GM12875 (cell line): Measurements from ENCODE around the gene FAM149A.

Experiments
- H3K4me3 ChIP-seq: one replicate; pipeline ENCODE4 v1.5.1; 2011; ENCODE audit warnings: low read depth, low read length, control low read depth
- TF ChIP-seq, protein P1 (sequence below): IDR thresholded peaks from 2 replicates; pipeline ENCODE4 v1.5.1; 2011; ENCODE audit warnings: low read depth, mild to moderate bottlenecking, control low read depth, inconsistent platforms, low read length, moderate library complexity, borderline replicate concordance; ENCODE audit not compliant: insufficient read depth

Gene FAM149A

DNA sequence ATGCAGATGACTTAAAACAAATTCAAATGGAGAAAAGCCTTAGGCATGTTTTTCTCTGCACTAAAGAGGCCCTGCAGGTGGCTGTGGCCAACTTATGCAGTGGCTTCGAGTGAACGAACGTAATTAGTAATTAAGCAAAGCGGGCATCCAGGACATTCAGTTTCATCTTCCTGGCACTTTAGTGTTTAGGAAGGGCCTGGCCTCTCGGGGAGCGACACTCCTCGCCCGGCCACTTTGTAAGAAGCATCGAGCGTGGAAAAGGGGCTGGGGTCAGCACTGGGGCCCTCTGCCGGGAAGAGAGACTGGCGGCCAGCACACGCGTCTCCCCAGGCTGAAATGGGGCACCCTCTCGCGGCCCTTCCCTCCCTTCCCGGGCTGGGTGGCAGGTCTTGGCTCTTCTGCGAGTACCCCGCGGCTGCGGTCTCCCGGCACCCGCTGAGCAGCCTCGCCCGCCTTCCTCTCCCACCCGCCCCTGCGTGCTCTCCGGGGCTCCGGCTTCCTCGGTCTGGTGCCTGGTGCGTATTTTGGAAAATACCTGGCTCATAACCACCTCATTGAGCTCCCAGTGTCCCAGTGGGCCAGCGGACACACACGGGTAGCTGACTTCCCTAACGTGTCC, 86.2 kb downstream of the FAM149A start:
- TF ChIP-seq, protein P1, sequence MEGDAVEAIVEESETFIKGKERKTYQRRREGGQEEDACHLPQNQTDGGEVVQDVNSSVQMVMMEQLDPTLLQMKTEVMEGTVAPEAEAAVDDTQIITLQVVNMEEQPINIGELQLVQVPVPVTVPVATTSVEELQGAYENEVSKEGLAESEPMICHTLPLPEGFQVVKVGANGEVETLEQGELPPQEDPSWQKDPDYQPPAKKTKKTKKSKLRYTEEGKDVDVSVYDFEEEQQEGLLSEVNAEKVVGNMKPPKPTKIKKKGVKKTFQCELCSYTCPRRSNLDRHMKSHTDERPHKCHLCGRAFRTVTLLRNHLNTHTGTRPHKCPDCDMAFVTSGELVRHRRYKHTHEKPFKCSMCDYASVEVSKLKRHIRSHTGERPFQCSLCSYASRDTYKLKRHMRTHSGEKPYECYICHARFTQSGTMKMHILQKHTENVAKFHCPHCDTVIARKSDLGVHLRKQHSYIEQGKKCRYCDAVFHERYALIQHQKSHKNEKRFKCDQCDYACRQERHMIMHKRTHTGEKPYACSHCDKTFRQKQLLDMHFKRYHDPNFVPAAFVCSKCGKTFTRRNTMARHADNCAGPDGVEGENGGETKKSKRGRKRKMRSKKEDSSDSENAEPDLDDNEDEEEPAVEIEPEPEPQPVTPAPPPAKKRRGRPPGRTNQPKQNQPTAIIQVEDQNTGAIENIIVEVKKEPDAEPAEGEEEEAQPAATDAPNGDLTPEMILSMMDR: 0 out of 2 replicates have a peak, but pooled peaks have one; percentile 7

DNA sequence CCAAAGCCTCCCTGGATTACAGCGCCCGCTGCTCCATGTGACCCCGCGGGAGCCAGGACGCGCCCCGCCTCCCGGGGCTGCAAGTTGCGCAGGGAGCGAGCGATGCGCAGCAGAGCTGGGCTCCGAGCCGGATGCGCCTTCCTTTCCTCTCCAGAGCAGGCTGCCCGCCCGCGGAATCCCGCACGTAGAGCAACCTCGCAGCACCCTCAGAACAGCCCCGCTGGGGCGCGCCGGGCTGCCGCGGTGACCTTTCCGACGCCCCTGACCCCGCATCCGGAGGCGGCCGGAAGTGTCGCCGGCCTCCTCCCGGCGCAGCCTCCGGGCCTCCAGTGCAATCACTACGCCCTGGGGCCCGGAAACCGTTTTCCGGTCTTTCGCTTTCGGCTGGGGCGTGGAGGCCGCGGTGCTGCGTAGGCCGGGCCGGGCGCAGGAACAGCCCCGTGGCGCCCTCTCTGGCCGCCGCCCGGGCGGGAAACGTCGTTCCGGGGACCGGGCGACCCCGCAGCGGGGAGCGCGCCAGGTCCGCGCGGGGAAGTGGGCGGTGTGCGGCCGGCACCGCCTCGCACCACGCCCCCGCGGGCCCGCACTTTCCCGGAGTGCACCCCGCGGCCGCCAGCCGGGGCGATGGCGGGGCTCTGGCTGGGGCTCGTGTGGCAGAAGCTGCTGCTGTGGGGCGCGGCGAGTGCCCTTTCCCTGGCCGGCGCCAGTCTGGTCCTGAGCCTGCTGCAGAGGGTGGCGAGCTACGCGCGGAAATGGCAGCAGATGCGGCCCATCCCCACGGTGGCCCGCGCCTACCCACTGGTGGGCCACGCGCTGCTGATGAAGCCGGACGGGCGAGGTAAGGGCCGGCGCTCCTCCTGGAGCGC, 86.9 kb downstream of the FAM149A start, which contains the start of gene CYP4V2:
Gene CYP4V2 (plus strand): TSS at position 368 of the 866 bp plus-strand sequence. CDS start 257 bp downstream, at position 625.
- peak within 1 kb of the TSS; percentile 93 for H3K4me3 ChIP-seq
- TF ChIP-seq, protein P1: peak; percentile 61

More for the DNA sequence above, 86.2 kb downstream of the FAM149A start:
- peak overlapping the region; percentile 93 for H3K4me3 ChIP-seq

DNA sequence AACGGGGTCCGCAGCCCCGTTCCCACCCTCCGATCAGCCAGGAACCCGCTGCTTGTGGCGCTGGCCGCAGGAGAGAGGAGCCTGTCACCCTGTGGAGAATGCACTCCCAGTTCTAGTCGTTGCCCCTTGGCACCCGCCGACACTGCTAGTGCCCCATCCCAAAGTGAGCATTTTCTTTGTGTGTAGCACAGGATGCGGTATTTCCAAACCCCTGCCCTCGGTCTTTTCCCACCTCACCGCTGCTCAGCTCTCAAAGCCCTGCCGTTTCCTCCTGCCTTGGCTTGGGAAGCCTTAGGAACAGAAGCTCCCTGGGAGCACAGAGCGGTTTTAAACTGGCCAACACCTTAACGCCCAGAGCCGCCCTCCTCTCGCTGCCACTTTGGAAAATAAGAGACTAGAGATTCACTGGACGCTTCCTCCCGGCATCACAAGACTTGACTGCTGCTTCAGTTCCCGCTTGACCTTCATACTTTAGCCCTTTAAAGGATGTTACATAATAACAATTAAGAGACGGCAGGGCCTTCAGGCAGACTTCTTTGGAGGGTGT, 87.6 kb downstream of the FAM149A start:
- TF ChIP-seq, protein P1: no peak
- peak overlapping the region; percentile 93 for H3K4me3 ChIP-seq

DNA sequence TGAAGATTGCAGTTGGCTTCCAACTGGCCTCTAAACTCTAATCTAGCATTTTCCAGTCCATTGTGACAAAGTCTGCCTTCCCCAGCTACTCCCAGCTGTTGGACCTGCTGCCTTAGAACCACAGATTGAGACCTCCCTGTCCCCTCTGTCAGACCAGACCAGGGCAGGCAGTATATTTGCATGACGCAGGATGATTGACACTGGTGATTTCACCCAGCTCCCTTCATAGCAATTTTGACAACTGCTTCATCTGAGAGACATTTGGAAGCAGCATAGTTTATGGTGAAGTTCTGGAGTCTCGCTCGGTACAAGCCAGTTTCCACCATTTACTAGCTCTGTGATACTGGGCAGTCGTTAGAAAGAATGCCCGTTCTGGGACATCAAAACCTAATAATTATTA, 89.3 kb downstream of the FAM149A start:
- TF ChIP-seq, protein P1: no peak
- H3K4me3 ChIP-seq: no peak overlapping the region

DNA sequence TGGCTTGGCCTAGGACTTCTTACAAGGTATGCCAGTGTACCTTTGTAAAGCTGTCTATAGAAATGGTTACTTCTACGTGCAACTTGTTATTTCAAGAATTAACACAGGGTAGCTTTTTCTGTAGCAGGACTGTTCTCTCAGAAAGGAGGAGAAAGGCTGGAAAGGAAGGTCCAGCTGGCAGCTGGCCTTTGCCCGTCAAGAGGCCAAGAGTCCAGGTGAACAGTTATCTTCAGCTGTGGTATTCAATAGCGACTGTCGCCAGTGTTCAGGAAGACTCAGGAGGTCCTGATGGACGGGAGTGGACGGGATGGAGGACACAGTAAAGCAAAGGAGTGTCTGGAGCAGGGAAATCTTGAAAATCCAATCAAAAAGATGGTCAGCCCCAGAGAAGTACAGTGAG, 91.6 kb downstream of the FAM149A start:
- H3K4me3 ChIP-seq: no peak overlapping the region
- TF ChIP-seq, protein P1: no peak

DNA sequence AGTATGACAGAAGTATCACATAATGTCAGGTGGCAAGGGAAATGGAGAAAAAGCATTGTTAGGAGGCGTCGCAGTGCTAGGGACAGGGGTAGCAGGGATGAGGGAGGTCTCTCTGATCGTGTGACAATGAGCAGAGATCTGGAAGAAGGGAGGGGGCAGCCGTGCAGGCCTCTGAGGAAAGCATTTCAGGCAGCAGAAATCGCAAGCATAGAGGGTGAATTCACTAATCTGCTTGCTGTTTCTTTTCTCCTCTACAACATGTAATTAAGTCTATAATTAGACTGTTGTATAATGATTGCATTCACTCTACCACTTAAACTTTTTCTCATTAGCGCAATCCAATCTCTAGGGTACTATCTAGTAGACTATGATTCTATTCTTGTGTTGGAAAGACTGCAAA, 96.0 kb downstream of the FAM149A start:
- TF ChIP-seq, protein P1: no peak

More for the DNA sequence above, 96.0 kb downstream of the FAM149A start:
- no peak overlapping the region for H3K4me3 ChIP-seq
